ENCODE measurements around the gene BBS2. TPM values are rescaled to one million over a fixed set of nuclear protein-coding genes. Genes with fewer than 3 reads are reported as not detected.
"Not testable (repeated sequence)": the region's sequence is repeated elsewhere in the genome, so short reads cannot be mapped to it uniquely, and the experiment has no call there.

BBS2 gene
- total RNA-seq, 1 donor from 2014 or later, result 18.0 TPM

- Mint-ChIP-seq H3K4me3 (ENCODE audit: low read depth) (no peak overlapping the region), H3K4me1 (ENCODE audit: low read depth) (no peaks in the 10 kb centered on the region), H3K27me3 (ENCODE audit: low read depth) (no peaks in the 10 kb centered on the region), H3K27ac (no peak overlapping the region), H3K9me3 (no peaks in the 10 kb centered on the region), H3K36me3 (ENCODE audit: low read depth) (peaks cover 3% of the 10 kb centered on the region)
- no peak for DNase-seq (ENCODE audit: low spot score)
- intact Hi-C loops (cut with micrococcal nuclease), result loop anchor here (2.0 kb wide), 1 partner anchor 189 kb away; no protein-coding TSS in a partner anchor
Measured at GRCh38 chr16:56513972-56514371, 5.9 kb downstream of the BBS2 start.

DNA sequence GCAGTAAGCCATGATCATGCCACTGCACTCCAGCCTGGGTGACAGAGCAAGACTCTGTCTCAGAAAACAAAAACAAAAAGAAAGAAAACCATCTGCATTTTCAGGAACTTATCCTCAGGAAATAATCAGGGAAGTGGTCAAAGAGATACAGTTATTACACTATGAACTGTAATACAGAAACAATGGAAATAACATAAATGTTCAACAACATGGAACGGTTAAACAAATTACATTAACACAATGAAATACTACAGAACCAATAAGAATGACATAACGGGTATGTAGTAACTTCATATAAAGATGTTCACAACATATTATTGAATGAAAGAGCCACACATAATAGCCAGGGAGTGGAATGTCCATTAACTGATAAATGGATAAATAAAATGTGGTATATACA lies 6.7 kb downstream of the BBS2 start:
- Mint-ChIP-seq H3K27me3 (ENCODE audit: low read depth) (no peaks in the 10 kb centered on the region), H3K27ac (no peak overlapping the region), H3K4me3 (ENCODE audit: low read depth) (no peak overlapping the region), H3K36me3 (ENCODE audit: low read depth) (peaks cover 3% of the 10 kb centered on the region), H3K9me3 (no peaks in the 10 kb centered on the region), H3K4me1 (ENCODE audit: low read depth) (no peaks in the 10 kb centered on the region)
- DNase-seq (ENCODE audit: low spot score), result no peak
- intact Hi-C loops (cut with micrococcal nuclease), result no loop called here

- intact Hi-C loops (cut with micrococcal nuclease), result no loop called here
- no peaks in the 10 kb centered on the region for H3K27me3 Mint-ChIP-seq (ENCODE audit: low read depth)
- no peak for DNase-seq (ENCODE audit: low spot score)
- H3K27ac Mint-ChIP-seq, result no peak overlapping the region
- H3K36me3 Mint-ChIP-seq (ENCODE audit: low read depth), result peaks cover 3% of the 10 kb centered on the region
- no peaks in the 10 kb centered on the region for H3K9me3 Mint-ChIP-seq
- no peak overlapping the region for H3K4me3 Mint-ChIP-seq (ENCODE audit: low read depth)
- H3K4me1 Mint-ChIP-seq (ENCODE audit: low read depth), result no peaks in the 10 kb centered on the region
Measured at GRCh38 chr16:56512025-56512424, 7.8 kb downstream of the BBS2 start.

- H3K4me3 Mint-ChIP-seq (ENCODE audit: low read depth), result no peak overlapping the region
- H3K4me1 Mint-ChIP-seq (ENCODE audit: low read depth), result no peaks in the 10 kb centered on the region
- DNase-seq (ENCODE audit: low spot score), result no peak
- H3K27me3 Mint-ChIP-seq (ENCODE audit: low read depth), result no peaks in the 10 kb centered on the region
- no peaks in the 10 kb centered on the region for H3K9me3 Mint-ChIP-seq
- intact Hi-C loops (cut with micrococcal nuclease), result no loop called here
- H3K27ac Mint-ChIP-seq, result no peak overlapping the region
- peaks cover 9% of the 10 kb centered on the region for H3K36me3 Mint-ChIP-seq (ENCODE audit: low read depth)
Measured at GRCh38 chr16:56510544-56510943, 9.3 kb downstream of the BBS2 start.

GRCh38 chr16:56506941-56507340 lies 12.9 kb downstream of the BBS2 start:
- H3K36me3 Mint-ChIP-seq (ENCODE audit: low read depth), result peaks cover 13% of the 10 kb centered on the region
- no peak overlapping the region for H3K4me3 Mint-ChIP-seq (ENCODE audit: low read depth)
- intact Hi-C loops (cut with micrococcal nuclease), result no loop called here
- no peaks in the 10 kb centered on the region for H3K4me1 Mint-ChIP-seq (ENCODE audit: low read depth)
- H3K9me3 Mint-ChIP-seq, result no peaks in the 10 kb centered on the region
- no peak for DNase-seq (ENCODE audit: low spot score)
- H3K27me3 Mint-ChIP-seq (ENCODE audit: low read depth), result no peaks in the 10 kb centered on the region
- H3K27ac Mint-ChIP-seq, result no peak overlapping the region

DNA sequence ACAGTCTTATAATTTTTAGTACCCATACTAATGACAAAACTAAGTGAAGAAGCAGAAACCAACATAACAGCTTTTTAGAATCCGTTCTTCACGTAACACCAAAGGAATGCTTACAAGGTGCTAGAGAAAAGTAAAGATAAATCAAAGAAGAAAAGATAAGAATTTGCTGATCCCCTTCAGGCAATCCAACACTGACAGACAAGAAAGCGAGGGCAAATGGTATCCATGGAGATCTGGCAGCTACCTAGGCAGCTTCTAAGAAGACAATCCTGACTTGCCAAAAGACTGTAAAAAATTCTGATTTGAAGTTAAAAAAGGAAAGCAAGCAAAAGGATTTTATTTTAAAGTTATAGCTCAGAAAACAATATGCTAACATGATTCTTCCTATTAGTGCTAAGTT lies 14.6 kb downstream of the BBS2 start:
- DNase-seq (ENCODE audit: low spot score), result no peak
- Mint-ChIP-seq H3K36me3 (ENCODE audit: low read depth) (peaks cover 14% of the 10 kb centered on the region), H3K27ac (no peak overlapping the region), H3K4me3 (ENCODE audit: low read depth) (no peak overlapping the region), H3K27me3 (ENCODE audit: low read depth) (no peaks in the 10 kb centered on the region), H3K9me3 (no peaks in the 10 kb centered on the region), H3K4me1 (ENCODE audit: low read depth) (no peaks in the 10 kb centered on the region)
- intact Hi-C loops (cut with micrococcal nuclease), result no loop called here

DNA sequence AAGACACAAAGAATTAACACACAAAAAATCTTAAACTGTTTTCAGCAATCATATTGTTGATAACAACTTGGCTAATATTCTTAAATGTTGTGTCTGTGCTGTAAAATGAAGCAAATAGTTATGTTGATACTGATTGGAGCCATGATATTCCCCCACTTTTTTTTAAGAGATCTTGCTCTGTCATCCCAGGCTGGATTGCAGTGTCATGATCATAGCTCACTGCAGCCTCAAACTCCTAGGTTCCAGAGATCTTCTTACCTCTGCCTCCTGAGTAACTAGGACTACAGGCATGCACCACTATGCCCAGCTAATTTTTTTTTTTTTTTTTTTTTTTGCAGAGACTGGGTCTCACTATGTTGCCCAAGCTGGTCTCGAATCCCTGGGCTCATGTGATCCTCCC lies 26.0 kb downstream of the BBS2 start:
- H3K36me3 Mint-ChIP-seq (ENCODE audit: low read depth), result peaks cover 10% of the 10 kb centered on the region
- H3K4me1 Mint-ChIP-seq (ENCODE audit: low read depth), result no peaks in the 10 kb centered on the region
- DNase-seq (ENCODE audit: low spot score), result no peak
- no peak overlapping the region for H3K27ac Mint-ChIP-seq
- intact Hi-C loops (cut with micrococcal nuclease), result no loop called here
- no peak overlapping the region for H3K4me3 Mint-ChIP-seq (ENCODE audit: low read depth)
- no peaks in the 10 kb centered on the region for H3K9me3 Mint-ChIP-seq
- H3K27me3 Mint-ChIP-seq (ENCODE audit: low read depth), result no peaks in the 10 kb centered on the region

DNA sequence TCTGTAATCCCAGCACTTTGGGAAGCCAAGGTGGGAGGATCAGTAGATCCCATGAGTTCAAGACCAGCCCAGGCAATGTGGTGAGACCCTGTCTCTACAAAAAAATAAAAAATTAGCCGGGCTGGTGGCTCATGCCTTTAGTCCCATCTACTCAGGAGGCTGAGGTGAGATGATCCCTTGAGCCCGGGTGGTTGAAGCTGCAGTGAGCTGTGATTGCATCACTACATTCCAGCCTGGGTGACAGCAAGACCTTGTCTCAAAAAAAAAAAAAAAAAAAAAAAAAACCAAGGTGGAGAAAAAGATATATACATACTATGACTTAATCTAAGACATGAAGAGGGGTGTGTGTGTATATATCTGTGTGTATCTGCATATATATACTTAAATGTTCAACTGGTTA lies 26.7 kb downstream of the BBS2 start:
- H3K27ac Mint-ChIP-seq, result no peak overlapping the region
- H3K36me3 Mint-ChIP-seq (ENCODE audit: low read depth), result peaks cover 4% of the 10 kb centered on the region
- no peak for DNase-seq (ENCODE audit: low spot score)
- intact Hi-C loops (cut with micrococcal nuclease), result no loop called here
- no peaks in the 10 kb centered on the region for H3K27me3 Mint-ChIP-seq (ENCODE audit: low read depth)
- no peaks in the 10 kb centered on the region for H3K4me1 Mint-ChIP-seq (ENCODE audit: low read depth)
- H3K9me3 Mint-ChIP-seq, result no peaks in the 10 kb centered on the region
- H3K4me3 Mint-ChIP-seq (ENCODE audit: low read depth), result no peak overlapping the region

GRCh38 chr16:56491657-56492261 lies 28.1 kb downstream of the BBS2 start:
- Mint-ChIP-seq H3K36me3 (ENCODE audit: low read depth) (no peaks in the 10 kb centered on the region), H3K9me3 (no peaks in the 10 kb centered on the region), H3K27ac (no peak overlapping the region), H3K27me3 (ENCODE audit: low read depth) (no peaks in the 10 kb centered on the region), H3K4me1 (ENCODE audit: low read depth) (no peaks in the 10 kb centered on the region), H3K4me3 (ENCODE audit: low read depth) (no peak overlapping the region)
- no peak for DNase-seq (ENCODE audit: low spot score)
- intact Hi-C loops (cut with micrococcal nuclease), result no loop called here

DNA sequence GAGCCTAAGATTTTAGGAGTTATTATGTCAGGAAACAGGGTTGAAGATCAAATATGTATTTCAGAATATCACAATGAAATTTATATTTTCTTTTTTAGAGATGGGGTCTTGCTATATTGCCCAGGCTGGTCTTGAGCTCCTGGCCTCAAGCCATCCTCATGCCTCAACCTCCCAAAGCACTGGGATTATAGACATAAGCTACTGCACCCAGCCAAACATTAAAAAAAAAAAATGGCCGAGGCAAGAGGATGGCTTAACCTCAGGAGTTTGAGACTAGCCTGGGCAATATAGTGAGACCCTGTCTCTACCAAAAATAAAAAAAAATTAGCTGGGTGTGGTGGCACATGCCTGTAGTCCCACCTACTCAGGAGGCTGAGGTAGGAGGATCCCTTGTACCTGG lies 31.0 kb downstream of the BBS2 start:
- H3K27ac Mint-ChIP-seq; DNase-seq (ENCODE audit: low spot score); H3K36me3 Mint-ChIP-seq (ENCODE audit: low read depth); H3K27me3 Mint-ChIP-seq (ENCODE audit: low read depth); H3K4me3 Mint-ChIP-seq (ENCODE audit: low read depth); intact Hi-C loops (cut with micrococcal nuclease); H3K4me1 Mint-ChIP-seq (ENCODE audit: low read depth); H3K9me3 Mint-ChIP-seq: not testable (repeated sequence)

- peaks cover 3% of the 10 kb centered on the region for H3K9me3 Mint-ChIP-seq
- H3K4me1 Mint-ChIP-seq (ENCODE audit: low read depth), result no peaks in the 10 kb centered on the region
- DNase-seq (ENCODE audit: low spot score), result no peak
- no peak overlapping the region for H3K27ac Mint-ChIP-seq
- no peak overlapping the region for H3K4me3 Mint-ChIP-seq (ENCODE audit: low read depth)
- intact Hi-C loops (cut with micrococcal nuclease), result no loop called here
- H3K36me3 Mint-ChIP-seq (ENCODE audit: low read depth), result peaks cover 7% of the 10 kb centered on the region
- H3K27me3 Mint-ChIP-seq (ENCODE audit: low read depth), result no peaks in the 10 kb centered on the region
Measured at GRCh38 chr16:56488035-56488434, 31.8 kb downstream of the BBS2 start.

DNA sequence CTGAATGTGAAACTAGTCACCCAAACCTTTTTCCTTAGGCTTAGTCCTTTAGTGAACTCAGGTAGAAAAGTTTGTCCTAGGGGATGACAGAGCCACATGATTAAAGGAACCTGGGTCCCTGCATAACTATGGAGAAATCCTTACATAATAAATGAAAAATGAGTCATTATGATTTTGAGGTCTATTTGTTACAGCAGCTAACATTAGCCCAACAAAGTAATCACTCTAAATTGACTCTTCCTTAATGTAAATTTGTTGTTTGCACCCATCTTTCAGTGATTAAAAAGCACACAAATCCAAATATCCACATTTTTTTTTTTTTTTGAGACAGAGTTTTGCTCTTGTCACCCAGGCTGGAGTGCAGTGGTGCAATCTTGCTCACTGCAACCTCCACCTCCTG lies 36.4 kb downstream of the BBS2 start:
- intact Hi-C loops (cut with micrococcal nuclease), result no loop called here
- Mint-ChIP-seq H3K9me3 (peaks cover 3% of the 10 kb centered on the region), H3K4me3 (ENCODE audit: low read depth) (no peak overlapping the region), H3K27ac (no peak overlapping the region), H3K36me3 (ENCODE audit: low read depth) (peaks cover 14% of the 10 kb centered on the region), H3K27me3 (ENCODE audit: low read depth) (no peaks in the 10 kb centered on the region), H3K4me1 (ENCODE audit: low read depth) (peaks cover 4% of the 10 kb centered on the region)
- no peak for DNase-seq (ENCODE audit: low spot score)

GRCh38 chr16:56482683-56483236 lies 37.1 kb downstream of the BBS2 start:
- peaks cover 18% of the 10 kb centered on the region for H3K36me3 Mint-ChIP-seq (ENCODE audit: low read depth)
- intact Hi-C loops (cut with micrococcal nuclease), result no loop called here
- peaks cover 4% of the 10 kb centered on the region for H3K4me1 Mint-ChIP-seq (ENCODE audit: low read depth)
- no peak for DNase-seq (ENCODE audit: low spot score)
- H3K27me3 Mint-ChIP-seq (ENCODE audit: low read depth), result no peaks in the 10 kb centered on the region
- no peak overlapping the region for H3K4me3 Mint-ChIP-seq (ENCODE audit: low read depth)
- H3K27ac Mint-ChIP-seq, result no peak overlapping the region
- peaks cover 3% of the 10 kb centered on the region for H3K9me3 Mint-ChIP-seq
